GM15510 (cell line): Measurements from ENCODE around the gene SLC38A3.

Source experiments
- POLR2A ChIP-seq: IDR thresholded peaks from 3 replicates; pipeline ENCODE4 v1.6.1; 2011; ENCODE audit warnings: borderline replicate concordance; ENCODE audit not compliant: insufficient read length; ENCODE audit errors: extremely low read depth

SLC38A3 gene

GRCh38 chr3:50165910-50166538, 39.0 kb upstream of the SLC38A3 start:
- no peak for TF ChIP-seq POLR2A

- TF ChIP-seq POLR2A, result no peak
These were observed 38.5 kb upstream of the SLC38A3 start for GRCh38 chr3:50166620-50167019.

GRCh38 chr3:50167069-50167840, 37.8 kb upstream of the SLC38A3 start:
- no peak for TF ChIP-seq POLR2A

- no peak for TF ChIP-seq POLR2A
These were observed 37.2 kb upstream of the SLC38A3 start for GRCh38 chr3:50167841-50168209.

- TF ChIP-seq POLR2A, result no peak
These were observed 36.7 kb upstream of the SLC38A3 start for GRCh38 chr3:50168388-50168787.

- TF ChIP-seq POLR2A, result no peak
These were observed 36.3 kb upstream of the SLC38A3 start for GRCh38 chr3:50168791-50169190.

GRCh38 chr3:50169232-50169832, 35.7 kb upstream of the SLC38A3 start:
- no peak for TF ChIP-seq POLR2A

GRCh38 chr3:50169858-50170257, 35.2 kb upstream of the SLC38A3 start:
- TF ChIP-seq POLR2A, result no peak

- TF ChIP-seq POLR2A, result no peak
These were observed 34.4 kb upstream of the SLC38A3 start for GRCh38 chr3:50170689-50171088.

GRCh38 chr3:50171540-50172301, 33.4 kb upstream of the SLC38A3 start:
- no peak for TF ChIP-seq POLR2A

- no peak for TF ChIP-seq POLR2A
These were observed 32.3 kb upstream of the SLC38A3 start for GRCh38 chr3:50172626-50173220.

GRCh38 chr3:50173685-50174516, 31.2 kb upstream of the SLC38A3 start:
- no peak for TF ChIP-seq POLR2A

GRCh38 chr3:50174517-50174895, 30.6 kb upstream of the SLC38A3 start:
- TF ChIP-seq POLR2A, result no peak

GRCh38 chr3:50174947-50175524, 30.0 kb upstream of the SLC38A3 start:
- no peak for TF ChIP-seq POLR2A
